ENCODE data around the gene C10orf67. TPM values are rescaled to one million over a fixed set of nuclear protein-coding genes. Genes with fewer than 3 reads are reported as not detected.

C10orf67 gene
- total RNA-seq, 1 experiment from 2014 or later = not detected

DNA sequence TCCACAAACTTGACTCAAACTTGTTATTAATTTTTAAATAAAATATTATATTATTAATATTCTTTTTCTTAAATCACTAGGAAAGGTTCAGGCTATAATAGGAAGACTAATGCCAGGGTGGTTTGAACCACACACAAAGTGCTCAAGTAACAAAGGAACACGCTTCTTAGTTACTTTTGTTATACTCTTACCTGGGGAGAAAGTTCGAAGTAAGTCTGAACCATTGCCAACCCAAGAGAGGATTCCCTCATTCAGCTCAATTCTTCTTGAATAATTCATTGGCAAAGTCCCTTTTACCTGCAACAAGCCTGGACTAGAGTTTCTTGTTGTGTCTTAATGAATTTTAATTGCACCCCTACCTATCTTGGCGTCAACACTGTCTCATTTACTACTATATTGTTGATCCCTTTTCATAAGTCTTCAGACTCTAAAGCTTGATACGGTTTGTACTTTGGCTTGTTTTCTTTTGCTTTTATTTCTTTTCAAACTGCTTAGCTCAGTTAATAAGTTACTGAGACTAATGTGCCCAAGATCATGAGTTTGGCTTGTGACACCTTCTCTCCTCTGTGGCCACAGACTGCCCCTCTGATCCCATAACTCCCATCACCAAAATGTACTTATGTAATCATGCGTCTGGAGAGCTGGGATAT is 10.2 kb upstream of the C10orf67 start:
- CTCF ChIA-PET = no interaction called here
- ATAC-seq = no peak
- H2AFZ ChIP-seq (ENCODE audit: low read depth, low read length, poor library complexity, severe bottlenecking) = no peak overlapping the region

More for the DNA sequence above, 10.2 kb upstream of the C10orf67 start:
- DNase-seq (ENCODE audit: low read depth, low spot score) = no peak
- Histone ChIP-seq H4K20me1 (ENCODE audit: insufficient read depth) (no peaks in the 10 kb centered on the region), H3K36me3 (ENCODE audit: control insufficient read depth in 1 of 2, insufficient read depth in 2 of 2, low read length in 2 of 2) (no peaks in the 10 kb centered on the region), H3K4me2 (ENCODE audit: low read length) (no peak overlapping the region), H3K27me3 (ENCODE audit: insufficient read depth, low read length) (no peaks in the 10 kb centered on the region), H3K9ac (ENCODE audit: low read length) (no peak overlapping the region), H3K9me2 (ENCODE audit: insufficient read depth) (no peaks in the 10 kb centered on the region), H3K9me3 (ENCODE audit: control insufficient read depth in 1 of 2, insufficient read depth in 1 of 2, low read depth in 1 of 2, low read length in 2 of 2) (no peaks in the 10 kb centered on the region), H3K27ac (ENCODE audit: low read depth, low read length) (no peak overlapping the region), H3K79me2 (ENCODE audit: insufficient read depth, low read length) (no peaks in the 10 kb centered on the region), H3K4me1 (ENCODE audit: control insufficient read depth in 1 of 2, insufficient read depth in 2 of 2, low read length in 2 of 2) (peaks cover 0 to 4% of the 10 kb centered on the region in 2 experiments; a peak in 1 of 4 replicates), H3K4me3 (replicated peaks in 1 of 2; ENCODE audit: low read depth in 1 of 2, low read length in 2 of 2) (no peak overlapping the region)
- RAD21 ChIA-PET (ENCODE audit: low non-redundant PET in 1 of 2, low total read pairs in 2 of 2, uncharacterized antibody in 2 of 2, unreplicated experiment in 2 of 2) = no interaction called here
- BruUV-seq (replicated peaks) = no TSS peak
- TF ChIP-seq ZFX (IDR thresholded peaks at IDR 0.05) (no peak), CEBPB (IDR thresholded peaks at IDR 0.05; ENCODE audit: low read depth) (no peak), ZNF274 (IDR thresholded peaks at IDR 0.05; ENCODE audit: low read depth, low read length) (no peak), FOSL1 (IDR thresholded peaks at IDR 0.05; ENCODE audit: low read depth) (no peak), POLR2A (IDR thresholded peaks at IDR 0.05; ENCODE audit: borderline replicate concordance, extremely low read depth, insufficient read depth, insufficient read length) (no peak), JUND (IDR thresholded peaks at IDR 0.05) (no peak), CBX3 (IDR thresholded peaks at IDR 0.05; ENCODE audit: low read depth) (no peak), SIN3A (IDR thresholded peaks at IDR 0.05; ENCODE audit: low read depth) (no peak), RAD21 (IDR thresholded peaks at IDR 0.05; ENCODE audit: low read depth) (no peak), EGR1 (IDR thresholded peaks at IDR 0.05; ENCODE audit: low read depth) (no peak), TCF7L2 (IDR thresholded peaks at IDR 0.05; ENCODE audit: borderline replicate concordance, extremely low read depth, insufficient read depth, insufficient read length) (no peak)
- TF ChIP-seq, protein P1, sequence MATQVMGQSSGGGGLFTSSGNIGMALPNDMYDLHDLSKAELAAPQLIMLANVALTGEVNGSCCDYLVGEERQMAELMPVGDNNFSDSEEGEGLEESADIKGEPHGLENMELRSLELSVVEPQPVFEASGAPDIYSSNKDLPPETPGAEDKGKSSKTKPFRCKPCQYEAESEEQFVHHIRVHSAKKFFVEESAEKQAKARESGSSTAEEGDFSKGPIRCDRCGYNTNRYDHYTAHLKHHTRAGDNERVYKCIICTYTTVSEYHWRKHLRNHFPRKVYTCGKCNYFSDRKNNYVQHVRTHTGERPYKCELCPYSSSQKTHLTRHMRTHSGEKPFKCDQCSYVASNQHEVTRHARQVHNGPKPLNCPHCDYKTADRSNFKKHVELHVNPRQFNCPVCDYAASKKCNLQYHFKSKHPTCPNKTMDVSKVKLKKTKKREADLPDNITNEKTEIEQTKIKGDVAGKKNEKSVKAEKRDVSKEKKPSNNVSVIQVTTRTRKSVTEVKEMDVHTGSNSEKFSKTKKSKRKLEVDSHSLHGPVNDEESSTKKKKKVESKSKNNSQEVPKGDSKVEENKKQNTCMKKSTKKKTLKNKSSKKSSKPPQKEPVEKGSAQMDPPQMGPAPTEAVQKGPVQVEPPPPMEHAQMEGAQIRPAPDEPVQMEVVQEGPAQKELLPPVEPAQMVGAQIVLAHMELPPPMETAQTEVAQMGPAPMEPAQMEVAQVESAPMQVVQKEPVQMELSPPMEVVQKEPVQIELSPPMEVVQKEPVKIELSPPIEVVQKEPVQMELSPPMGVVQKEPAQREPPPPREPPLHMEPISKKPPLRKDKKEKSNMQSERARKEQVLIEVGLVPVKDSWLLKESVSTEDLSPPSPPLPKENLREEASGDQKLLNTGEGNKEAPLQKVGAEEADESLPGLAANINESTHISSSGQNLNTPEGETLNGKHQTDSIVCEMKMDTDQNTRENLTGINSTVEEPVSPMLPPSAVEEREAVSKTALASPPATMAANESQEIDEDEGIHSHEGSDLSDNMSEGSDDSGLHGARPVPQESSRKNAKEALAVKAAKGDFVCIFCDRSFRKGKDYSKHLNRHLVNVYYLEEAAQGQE (IDR thresholded peaks at IDR 0.05; ENCODE audit: low read depth) = no peak
- TF ChIP-seq, protein P2, sequence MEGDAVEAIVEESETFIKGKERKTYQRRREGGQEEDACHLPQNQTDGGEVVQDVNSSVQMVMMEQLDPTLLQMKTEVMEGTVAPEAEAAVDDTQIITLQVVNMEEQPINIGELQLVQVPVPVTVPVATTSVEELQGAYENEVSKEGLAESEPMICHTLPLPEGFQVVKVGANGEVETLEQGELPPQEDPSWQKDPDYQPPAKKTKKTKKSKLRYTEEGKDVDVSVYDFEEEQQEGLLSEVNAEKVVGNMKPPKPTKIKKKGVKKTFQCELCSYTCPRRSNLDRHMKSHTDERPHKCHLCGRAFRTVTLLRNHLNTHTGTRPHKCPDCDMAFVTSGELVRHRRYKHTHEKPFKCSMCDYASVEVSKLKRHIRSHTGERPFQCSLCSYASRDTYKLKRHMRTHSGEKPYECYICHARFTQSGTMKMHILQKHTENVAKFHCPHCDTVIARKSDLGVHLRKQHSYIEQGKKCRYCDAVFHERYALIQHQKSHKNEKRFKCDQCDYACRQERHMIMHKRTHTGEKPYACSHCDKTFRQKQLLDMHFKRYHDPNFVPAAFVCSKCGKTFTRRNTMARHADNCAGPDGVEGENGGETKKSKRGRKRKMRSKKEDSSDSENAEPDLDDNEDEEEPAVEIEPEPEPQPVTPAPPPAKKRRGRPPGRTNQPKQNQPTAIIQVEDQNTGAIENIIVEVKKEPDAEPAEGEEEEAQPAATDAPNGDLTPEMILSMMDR (IDR thresholded peaks at IDR 0.05 in 2 of 3, conservative IDR thresholded peaks at IDR 0.05 in 1 of 3; ENCODE audit: borderline replicate concordance in 1 of 3, insufficient read depth in 1 of 3, low read depth in 2 of 3, low read length in 2 of 3) = no peak
- POLR2A ChIA-PET = no interaction called here
- intact Hi-C loops (cut with micrococcal nuclease) = no loop called here

Measured in HCT116 (cell line).